Subcutaneous adipose tissue (tissue), 4 donors: Measurements from ENCODE around the gene ATM. TPM values are rescaled to one million over a fixed set of nuclear protein-coding genes. Genes with fewer than 3 reads are reported as not detected.

Experiments used
- CTCF ChIP-seq: fragments of 450-650 bp; IDR thresholded peaks from one replicate; pipeline ENCODE4 v1.5.1; 2016; ENCODE audit warnings: low read depth, mild to moderate bottlenecking, control low read depth, antibody characterized with exemption, moderate library complexity
- total RNA-seq, 4 donors: library from RNA; depleted of rRNA; stranded (reverse); fragments of >200 nt; gene quantifications; one replicate each; pipeline ENCODE4 v1.1.0, GENCODE V29; 2016

The ATM gene
- total RNA-seq: 100 to 1,000 TPM in 2 of 4 donors, 10 to 100 TPM in 2; 72.9 to 109 (median 102) TPM

GRCh38 chr11:108222574-108223347 is at the start of gene ATM, which contains the start of gene NPAT:
ATM (plus strand) TSS chr11:108223067; CDS start chr11:108227625, 4,558 bp downstream.
NPAT (minus strand) TSS chr11:108222638; CDS start chr11:108222536, 102 bp downstream.
- no peak for TF ChIP-seq CTCF

- no peak for TF ChIP-seq CTCF
Measured at GRCh38 chr11:108177570-108177969, 45.3 kb upstream of the ATM start.

GRCh38 chr11:108193725-108194124 is 29.1 kb upstream of the ATM start:
- TF ChIP-seq CTCF: no peak

GRCh38 chr11:108196901-108197300 is 26.0 kb upstream of the ATM start:
- TF ChIP-seq CTCF: no peak

GRCh38 chr11:108197351-108197750 is 25.5 kb upstream of the ATM start:
- TF ChIP-seq CTCF: no peak

- no peak for TF ChIP-seq CTCF
Measured at GRCh38 chr11:108198833-108199232, 24.0 kb upstream of the ATM start.

- TF ChIP-seq CTCF: no peak
Measured at GRCh38 chr11:108199446-108200321, 23.2 kb upstream of the ATM start.
